ENCODE measurements around the gene GJC2. TPM values are rescaled to one million over a fixed set of nuclear protein-coding genes. Genes with fewer than 3 reads are reported as not detected.

GJC2 gene
- polyA plus RNA-seq, 1 donor (not counting 4 experiments of a cell fraction or from before 2014, with no cell fraction given): 0.58 TPM

- H3K36me3 ChIP-seq (ENCODE audit: control insufficient read depth in 2 of 2, extremely low read depth in 1 of 2, insufficient read depth in 2 of 2, low read length in 2 of 2): no peaks in the 10 kb centered on the region
- H3K79me2 ChIP-seq (ENCODE audit: control insufficient read depth, insufficient read depth, low read length): no peaks in the 10 kb centered on the region
- no peaks in the 10 kb centered on the region for H3K9me3 ChIP-seq (ENCODE audit: control insufficient read depth, low read depth, low read length)
- dilution Hi-C loops (cut with MboI; ENCODE audit: extremely low pct_ligation_motif_present, low sequenced_read_pairs): no loop called here
- H3K27ac ChIP-seq (ENCODE audit: control insufficient read depth, insufficient read depth, low read length): no peak overlapping the region
- FAIRE-seq: no peak
- H3K4me2 ChIP-seq (ENCODE audit: control insufficient read depth, extremely low read depth, insufficient read depth, low read depth, low read length): no peak overlapping the region
- no peak for TF ChIP-seq EZH2 (IDR thresholded peaks at IDR 0.05; ENCODE audit: low read length)
- TF ChIP-seq, protein P1, sequence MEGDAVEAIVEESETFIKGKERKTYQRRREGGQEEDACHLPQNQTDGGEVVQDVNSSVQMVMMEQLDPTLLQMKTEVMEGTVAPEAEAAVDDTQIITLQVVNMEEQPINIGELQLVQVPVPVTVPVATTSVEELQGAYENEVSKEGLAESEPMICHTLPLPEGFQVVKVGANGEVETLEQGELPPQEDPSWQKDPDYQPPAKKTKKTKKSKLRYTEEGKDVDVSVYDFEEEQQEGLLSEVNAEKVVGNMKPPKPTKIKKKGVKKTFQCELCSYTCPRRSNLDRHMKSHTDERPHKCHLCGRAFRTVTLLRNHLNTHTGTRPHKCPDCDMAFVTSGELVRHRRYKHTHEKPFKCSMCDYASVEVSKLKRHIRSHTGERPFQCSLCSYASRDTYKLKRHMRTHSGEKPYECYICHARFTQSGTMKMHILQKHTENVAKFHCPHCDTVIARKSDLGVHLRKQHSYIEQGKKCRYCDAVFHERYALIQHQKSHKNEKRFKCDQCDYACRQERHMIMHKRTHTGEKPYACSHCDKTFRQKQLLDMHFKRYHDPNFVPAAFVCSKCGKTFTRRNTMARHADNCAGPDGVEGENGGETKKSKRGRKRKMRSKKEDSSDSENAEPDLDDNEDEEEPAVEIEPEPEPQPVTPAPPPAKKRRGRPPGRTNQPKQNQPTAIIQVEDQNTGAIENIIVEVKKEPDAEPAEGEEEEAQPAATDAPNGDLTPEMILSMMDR (optimal IDR thresholded peaks at IDR 0.05 in 1 of 3, IDR thresholded peaks at IDR 0.05 in 1 of 3, conservative IDR thresholded peaks at IDR 0.05 in 1 of 3; ENCODE audit: extremely low read depth in 1 of 3, insufficient read depth in 2 of 3, low read length in 3 of 3): no peak
- no peaks in the 10 kb centered on the region for H3K27me3 ChIP-seq (ENCODE audit: control insufficient read depth, extremely low read depth, insufficient read depth, low read length)
- no peaks in the 10 kb centered on the region for H3K9me1 ChIP-seq (ENCODE audit: control insufficient read depth, extremely low read depth, insufficient read depth, low read length)
- no peaks in the 10 kb centered on the region for H3K4me1 ChIP-seq (ENCODE audit: control insufficient read depth, extremely low read depth, insufficient read depth, low read length)
- no peak for DNase-seq (ENCODE audit: low read depth, low spot score)
- no peak overlapping the region for H2AFZ ChIP-seq (ENCODE audit: control insufficient read depth, low read length)
- no peaks in the 10 kb centered on the region for H4K20me1 ChIP-seq (ENCODE audit: control insufficient read depth, extremely low read depth, insufficient read depth, low read length)
- no peak overlapping the region for H3K9ac ChIP-seq (ENCODE audit: control insufficient read depth, extremely low read depth, insufficient read depth, low read length)
- H3K4me3 ChIP-seq (ENCODE audit: control insufficient read depth in 2 of 3, extremely low read depth in 1 of 3, insufficient read depth in 2 of 3, low read depth in 1 of 3, low read length in 3 of 3): no peak overlapping the region
Measured at GRCh38 chr1:228194921-228195812, 45.4 kb downstream of the GJC2 start.

DNA sequence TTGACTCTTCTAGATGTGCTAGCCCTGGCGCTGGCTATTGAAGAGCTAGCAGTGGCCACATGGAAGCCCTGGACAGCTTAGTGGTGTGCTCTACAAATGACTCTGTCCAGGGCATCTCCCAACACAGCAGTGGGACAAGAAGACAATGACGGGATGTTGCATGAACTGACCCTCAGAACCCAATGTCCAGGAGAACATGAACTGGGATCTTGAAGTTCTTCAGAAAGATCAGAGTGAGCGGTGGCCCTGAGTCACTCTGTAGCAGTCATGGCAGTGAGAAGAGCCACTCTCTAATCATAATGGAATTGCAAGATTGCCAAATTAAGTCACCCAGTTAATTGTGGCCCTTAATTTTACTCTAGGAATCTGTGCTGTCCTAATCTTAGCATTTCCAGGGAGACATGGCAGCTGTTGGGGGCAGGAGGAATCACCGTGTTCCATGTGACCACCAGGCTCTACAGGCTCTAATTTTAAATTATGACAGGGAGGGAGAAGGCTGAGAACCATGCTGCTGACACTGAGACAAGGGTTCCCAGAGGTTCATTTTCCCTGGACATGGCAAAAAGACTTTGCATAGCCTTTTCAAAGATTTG, 47.9 kb downstream of the GJC2 start:
- Histone ChIP-seq H3K79me2 (ENCODE audit: control insufficient read depth, insufficient read depth, low read length) (no peaks in the 10 kb centered on the region), H3K27me3 (ENCODE audit: control insufficient read depth, extremely low read depth, insufficient read depth, low read length) (no peaks in the 10 kb centered on the region), H3K4me3 (ENCODE audit: control insufficient read depth in 2 of 3, extremely low read depth in 1 of 3, insufficient read depth in 2 of 3, low read depth in 1 of 3, low read length in 3 of 3) (no peak overlapping the region), H4K20me1 (ENCODE audit: control insufficient read depth, extremely low read depth, insufficient read depth, low read length) (no peaks in the 10 kb centered on the region), H2AFZ (ENCODE audit: control insufficient read depth, low read length) (no peak overlapping the region), H3K9me3 (ENCODE audit: control insufficient read depth, low read depth, low read length) (peaks cover 2% of the 10 kb centered on the region), H3K27ac (ENCODE audit: control insufficient read depth, insufficient read depth, low read length) (no peak overlapping the region), H3K4me2 (ENCODE audit: control insufficient read depth, extremely low read depth, insufficient read depth, low read depth, low read length) (no peak overlapping the region), H3K4me1 (ENCODE audit: control insufficient read depth, extremely low read depth, insufficient read depth, low read length) (no peaks in the 10 kb centered on the region), H3K36me3 (ENCODE audit: control insufficient read depth in 2 of 2, extremely low read depth in 1 of 2, insufficient read depth in 2 of 2, low read length in 2 of 2) (no peaks in the 10 kb centered on the region), H3K9me1 (ENCODE audit: control insufficient read depth, extremely low read depth, insufficient read depth, low read length) (no peaks in the 10 kb centered on the region), H3K9ac (ENCODE audit: control insufficient read depth, extremely low read depth, insufficient read depth, low read length) (no peak overlapping the region)
- TF ChIP-seq, protein P1 (optimal IDR thresholded peaks at IDR 0.05 in 1 of 3, IDR thresholded peaks at IDR 0.05 in 1 of 3, conservative IDR thresholded peaks at IDR 0.05 in 1 of 3; ENCODE audit: extremely low read depth in 1 of 3, insufficient read depth in 2 of 3, low read length in 3 of 3): no peak
- TF ChIP-seq EZH2 (IDR thresholded peaks at IDR 0.05; ENCODE audit: low read length): no peak
- FAIRE-seq (no peak), DNase-seq (ENCODE audit: low read depth, low spot score) (no peak)
- dilution Hi-C loops (cut with MboI; ENCODE audit: extremely low pct_ligation_motif_present, low sequenced_read_pairs): no loop called here

Data from keratinocyte (primary cell).